ENCODE measurements around the gene C17orf50. TPM values are rescaled to one million over a fixed set of nuclear protein-coding genes. Genes with fewer than 3 reads are reported as not detected.

C17orf50 gene
- total and polyA plus RNA-seq, 2 of the 13 experiments (the other 11 are each of a cell fraction or from before 2014, with no cell fraction given), result not detected

DNA sequence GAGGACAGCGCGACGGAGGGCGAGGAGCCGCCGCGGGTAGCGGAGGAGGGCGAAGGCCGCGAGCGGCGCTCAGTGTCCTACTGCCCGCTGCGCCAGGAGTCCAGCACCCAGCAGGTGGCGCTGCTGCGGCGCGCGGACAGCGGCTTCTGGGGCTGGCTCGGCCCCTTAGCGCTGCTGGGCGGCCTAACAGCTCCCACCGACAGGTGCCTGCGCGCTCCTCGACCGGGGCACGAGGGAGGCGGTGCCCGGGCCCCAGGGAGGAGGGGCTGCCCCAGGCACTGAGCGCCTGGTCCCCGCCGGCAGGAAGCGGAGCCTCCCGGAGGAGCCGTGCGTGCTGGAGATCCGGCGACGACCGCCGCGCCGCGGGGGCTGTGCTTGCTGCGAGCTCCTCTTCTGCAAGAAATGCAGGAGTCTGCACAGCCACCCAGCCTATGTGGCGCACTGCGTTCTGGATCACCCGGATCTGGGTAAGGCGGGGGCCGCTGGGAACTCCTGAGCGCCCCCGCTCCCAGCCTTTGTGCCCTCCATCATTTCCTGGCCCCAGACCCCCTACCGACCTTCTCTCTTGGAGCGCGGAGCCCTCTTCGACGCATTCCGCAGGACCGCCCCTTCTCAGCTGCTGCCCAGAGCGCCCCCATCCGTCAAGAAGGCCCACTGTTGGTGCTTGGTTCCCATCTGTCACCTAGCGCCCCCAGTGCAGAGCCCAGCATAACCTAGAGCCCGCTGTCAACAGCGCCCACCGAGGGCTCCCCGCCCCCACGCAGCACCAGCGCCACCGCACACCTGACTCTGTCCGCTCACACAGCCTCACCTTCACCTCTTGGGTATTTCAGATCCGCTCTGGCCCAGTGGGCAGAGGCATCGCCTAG, 3.7 kb downstream of the C17orf50 start (continued):
- TF ChIP-seq HOXD1 (CRISPR knock-in tag; IDR thresholded peaks at IDR 0.05) (peak; percentile 77), ZNF180 (CRISPR knock-in tag; IDR thresholded peaks at IDR 0.05; ENCODE audit: borderline replicate concordance, low read depth) (no peak), SRSF9 (IDR thresholded peaks at IDR 0.05; ENCODE audit: borderline replicate concordance, insufficient read depth, low read depth, low read length, poor library complexity, severe bottlenecking) (no peak), ZNF678 (CRISPR knock-in tag; IDR thresholded peaks at IDR 0.05) (no peak), POLR2AphosphoS5 (IDR thresholded peaks at IDR 0.05; ENCODE audit: low read depth, low read length) (no peak), PCBP1 (IDR thresholded peaks at IDR 0.05; ENCODE audit: borderline replicate concordance, low read depth, low read length) (no peak; the same call in 1 of the 2 replicates), ARID2 (CRISPR knock-in tag; IDR thresholded peaks at IDR 0.05; ENCODE audit: borderline replicate concordance) (no peak), ZNF292 (CRISPR knock-in tag; IDR thresholded peaks at IDR 0.05; ENCODE audit: borderline replicate concordance, low read depth) (no peak), TCF7 (IDR thresholded peaks at IDR 0.05; ENCODE audit: low read depth) (no peak), CREB1 (IDR thresholded peaks at IDR 0.05) (no peak), CREB1 (CRISPR knock-in tag; IDR thresholded peaks at IDR 0.05) (no peak), ZNF234 (CRISPR knock-in tag; conservative IDR thresholded peaks at IDR 0.05) (peak; percentile 54), ZBTB3 (CRISPR knock-in tag; IDR thresholded peaks at IDR 0.05; ENCODE audit: borderline replicate concordance, low read depth) (no peak), ZNF510 (CRISPR knock-in tag; IDR thresholded peaks at IDR 0.05; ENCODE audit: low read depth) (0 out of 2 replicates have a peak, but pooled peaks have one; percentile 68), ZFP1 (CRISPR knock-in tag; IDR thresholded peaks at IDR 0.05) (no peak), SMAD1 (CRISPR knock-in tag; IDR thresholded peaks at IDR 0.05; ENCODE audit: borderline replicate concordance, low read depth) (0 out of 2 replicates have a peak, but pooled peaks have one; percentile 63), MLX (CRISPR knock-in tag; IDR thresholded peaks at IDR 0.05) (no peak)
- TF ChIP-seq, protein P1, sequence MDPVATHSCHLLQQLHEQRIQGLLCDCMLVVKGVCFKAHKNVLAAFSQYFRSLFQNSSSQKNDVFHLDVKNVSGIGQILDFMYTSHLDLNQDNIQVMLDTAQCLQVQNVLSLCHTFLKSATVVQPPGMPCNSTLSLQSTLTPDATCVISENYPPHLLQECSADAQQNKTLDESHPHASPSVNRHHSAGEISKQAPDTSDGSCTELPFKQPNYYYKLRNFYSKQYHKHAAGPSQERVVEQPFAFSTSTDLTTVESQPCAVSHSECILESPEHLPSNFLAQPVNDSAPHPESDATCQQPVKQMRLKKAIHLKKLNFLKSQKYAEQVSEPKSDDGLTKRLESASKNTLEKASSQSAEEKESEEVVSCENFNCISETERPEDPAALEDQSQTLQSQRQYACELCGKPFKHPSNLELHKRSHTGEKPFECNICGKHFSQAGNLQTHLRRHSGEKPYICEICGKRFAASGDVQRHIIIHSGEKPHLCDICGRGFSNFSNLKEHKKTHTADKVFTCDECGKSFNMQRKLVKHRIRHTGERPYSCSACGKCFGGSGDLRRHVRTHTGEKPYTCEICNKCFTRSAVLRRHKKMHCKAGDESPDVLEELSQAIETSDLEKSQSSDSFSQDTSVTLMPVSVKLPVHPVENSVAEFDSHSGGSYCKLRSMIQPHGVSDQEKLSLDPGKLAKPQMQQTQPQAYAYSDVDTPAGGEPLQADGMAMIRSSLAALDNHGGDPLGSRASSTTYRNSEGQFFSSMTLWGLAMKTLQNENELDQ (CRISPR knock-in tag; IDR thresholded peaks at IDR 0.05; ENCODE audit: borderline replicate concordance), result no peak
- TF ChIP-seq, protein P2, sequence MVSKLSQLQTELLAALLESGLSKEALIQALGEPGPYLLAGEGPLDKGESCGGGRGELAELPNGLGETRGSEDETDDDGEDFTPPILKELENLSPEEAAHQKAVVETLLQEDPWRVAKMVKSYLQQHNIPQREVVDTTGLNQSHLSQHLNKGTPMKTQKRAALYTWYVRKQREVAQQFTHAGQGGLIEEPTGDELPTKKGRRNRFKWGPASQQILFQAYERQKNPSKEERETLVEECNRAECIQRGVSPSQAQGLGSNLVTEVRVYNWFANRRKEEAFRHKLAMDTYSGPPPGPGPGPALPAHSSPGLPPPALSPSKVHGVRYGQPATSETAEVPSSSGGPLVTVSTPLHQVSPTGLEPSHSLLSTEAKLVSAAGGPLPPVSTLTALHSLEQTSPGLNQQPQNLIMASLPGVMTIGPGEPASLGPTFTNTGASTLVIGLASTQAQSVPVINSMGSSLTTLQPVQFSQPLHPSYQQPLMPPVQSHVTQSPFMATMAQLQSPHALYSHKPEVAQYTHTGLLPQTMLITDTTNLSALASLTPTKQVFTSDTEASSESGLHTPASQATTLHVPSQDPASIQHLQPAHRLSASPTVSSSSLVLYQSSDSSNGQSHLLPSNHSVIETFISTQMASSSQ (IDR thresholded peaks at IDR 0.05; ENCODE audit: low read depth), result no peak
- TF ChIP-seq, protein P2 (CRISPR knock-in tag; IDR thresholded peaks at IDR 0.05; ENCODE audit: borderline replicate concordance), result peak; percentile 74
